HG03378 (cell line): ENCODE measurements around the gene NOTCH1.

Experiments used
- ATAC-seq: cut with Tn5 transposase; IDR thresholded peaks from one replicate; pipeline ENCODE4 v1.9.1; 2021; ENCODE audit warnings: mild to moderate bottlenecking, moderate library complexity; ENCODE audit not compliant: unreplicated experiment

Gene NOTCH1

GRCh38 chr9:136547508-136548215 is 1.8 kb upstream of the NOTCH1 start:
- no peak for ATAC-seq

- peak; percentile 14 for ATAC-seq
These were observed 1.1 kb upstream of the NOTCH1 start for GRCh38 chr9:136546697-136547501.

- ATAC-seq: no peak
These were observed 220 bp downstream of the NOTCH1 start for GRCh38 chr9:136545692-136545964.

- no peak for ATAC-seq
These were observed 720 bp downstream of the NOTCH1 start for GRCh38 chr9:136544964-136545691.

- ATAC-seq: no peak
These were observed 1.3 kb downstream of the NOTCH1 start for GRCh38 chr9:136544548-136544963.

GRCh38 chr9:136543830-136544547 is 1.9 kb downstream of the NOTCH1 start:
- ATAC-seq: no peak

- no peak for ATAC-seq
These were observed 2.6 kb downstream of the NOTCH1 start for GRCh38 chr9:136543280-136543679.

- no peak for ATAC-seq
These were observed 3.4 kb downstream of the NOTCH1 start for GRCh38 chr9:136542241-136543040.

- no peak for ATAC-seq
These were observed 4.1 kb downstream of the NOTCH1 start for GRCh38 chr9:136541709-136542108.

GRCh38 chr9:136541179-136541578 is 4.7 kb downstream of the NOTCH1 start:
- ATAC-seq: no peak

GRCh38 chr9:136539427-136540421 is 6.1 kb downstream of the NOTCH1 start:
- no peak for ATAC-seq

- ATAC-seq: no peak
These were observed 7.0 kb downstream of the NOTCH1 start for GRCh38 chr9:136538599-136539426.

- ATAC-seq: no peak
These were observed 7.8 kb downstream of the NOTCH1 start for GRCh38 chr9:136537896-136538598.

- no peak for ATAC-seq
These were observed 8.4 kb downstream of the NOTCH1 start for GRCh38 chr9:136537411-136537810.

GRCh38 chr9:136536721-136537241 is 9.1 kb downstream of the NOTCH1 start:
- ATAC-seq: no peak

- no peak for ATAC-seq
These were observed 9.7 kb downstream of the NOTCH1 start for GRCh38 chr9:136536051-136536720.

- ATAC-seq: no peak
These were observed 10.8 kb downstream of the NOTCH1 start for GRCh38 chr9:136535070-136535469.
